Activated T-helper 2 cell treated with anti-CD3 and anti-CD28 coated beads, Interferon-gamma antibody, Interleukin-2, Interleukin-4, amounts not matched to agents 10 μg/mL and 5 μg/mL and 100 μg/mL, durations not matched to agents 14 hours and 24 hours and 36 hours (primary cell): ENCODE results near the gene ABR. TPM values are rescaled to one million over a fixed set of nuclear protein-coding genes. Genes with fewer than 3 reads are reported as not detected.

Source experiments
- DNase-seq: peaks from one replicate; pipeline ENCODE4 v3.0.0; 2021; ENCODE audit warnings: low spot score
- H3K27ac Mint-ChIP-seq: one replicate; pipeline ENCODE4 v1.8.0; 2021; ENCODE audit warnings: mixed read lengths
- H3K27me3 Mint-ChIP-seq: one replicate; pipeline ENCODE4 v1.8.0; 2021; ENCODE audit warnings: low read depth, mixed read lengths
- H3K36me3 Mint-ChIP-seq: one replicate; pipeline ENCODE4 v1.8.0; 2021; ENCODE audit warnings: low read depth, mixed read lengths
- H3K4me1 Mint-ChIP-seq: one replicate; pipeline ENCODE4 v1.8.0; 2021; ENCODE audit warnings: low read depth, mixed read lengths
- H3K4me3 Mint-ChIP-seq: one replicate; pipeline ENCODE4 v1.8.0; 2021; ENCODE audit warnings: low read depth, mild to moderate bottlenecking, moderate library complexity, mixed read lengths
- H3K9me3 Mint-ChIP-seq: one replicate; pipeline ENCODE4 v1.8.0; 2021; ENCODE audit warnings: mixed read lengths
- intact Hi-C: fragments of 100-400 bp; cut with micrococcal nuclease; formaldehyde crosslinking; loops from one replicate; pipeline ENCODE4 v1.15.1; 2023
- total RNA-seq: library from RNA; stranded (reverse); gene quantifications from 2 replicates; pipeline ENCODE4 v1.2.3, GENCODE V29; 2022

Gene ABR
- total RNA-seq, 1 donor from 2014 or later: 69.3 TPM

DNA sequence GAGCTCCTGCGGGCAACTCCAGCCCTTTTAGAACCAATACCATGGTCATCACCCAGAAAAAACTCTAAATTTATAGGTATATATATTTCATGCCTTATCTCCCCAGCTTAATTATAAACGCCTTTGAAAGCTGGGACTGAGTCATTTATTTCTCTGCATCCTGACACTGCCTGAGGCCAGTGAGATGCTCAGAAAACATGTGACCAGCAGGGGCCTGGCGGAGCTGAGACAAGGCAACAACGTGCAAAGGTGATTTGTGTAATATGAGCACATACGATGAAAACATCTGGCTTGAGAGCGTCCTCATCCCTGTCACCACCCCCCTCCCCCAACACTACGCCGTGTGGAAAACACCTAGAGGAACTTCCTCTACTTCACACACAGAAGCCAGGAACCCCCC is 222.9 kb downstream of the ABR start:
- DNase-seq: no peak
- no peak overlapping the region for H3K4me3 Mint-ChIP-seq
- H3K9me3 Mint-ChIP-seq: no peaks in the 10 kb centered on the region
- no peaks in the 10 kb centered on the region for H3K27me3 Mint-ChIP-seq
- intact Hi-C loops: no loop called here
- H3K27ac Mint-ChIP-seq: no peak overlapping the region
- H3K36me3 Mint-ChIP-seq: no peaks in the 10 kb centered on the region
- H3K4me1 Mint-ChIP-seq: no peaks in the 10 kb centered on the region

DNA sequence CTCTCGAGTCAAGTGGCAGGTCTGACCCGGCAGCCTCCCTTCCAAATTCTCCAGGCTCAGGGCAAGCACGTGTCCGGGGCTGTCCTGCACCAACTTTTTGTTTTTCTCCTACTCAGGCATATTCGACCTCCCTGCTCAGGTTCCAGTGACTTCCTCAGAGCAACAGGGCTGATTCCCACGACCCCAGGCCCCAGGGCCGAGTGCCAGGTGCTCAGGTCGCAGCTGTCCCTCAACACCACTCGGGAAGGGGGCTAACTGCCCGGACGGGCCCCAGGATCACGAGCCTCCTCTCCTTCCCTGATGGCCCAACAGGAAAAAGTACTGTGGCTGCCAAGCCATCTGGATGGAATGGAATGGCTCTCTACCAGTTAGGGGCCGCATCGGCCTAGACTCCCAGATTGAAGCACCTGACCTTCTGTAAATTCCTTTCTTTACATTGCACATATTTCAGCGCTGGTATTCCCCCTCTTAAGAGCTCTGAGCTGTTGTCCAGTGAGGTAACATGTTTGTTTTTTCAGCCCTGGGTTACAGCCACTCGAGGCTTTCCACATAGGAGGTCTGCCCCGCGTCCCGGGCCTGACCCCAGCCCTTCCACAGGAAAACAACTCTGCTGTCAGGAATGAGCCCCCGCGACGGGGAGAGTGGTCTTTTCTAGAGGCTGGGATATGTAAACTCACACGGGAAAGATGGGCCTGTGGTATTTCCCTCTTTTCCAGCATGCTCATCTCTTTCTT is 225.2 kb downstream of the ABR start:
- intact Hi-C loops: no loop called here
- Mint-ChIP-seq H3K27ac (no peak overlapping the region), H3K4me3 (no peak overlapping the region), H3K9me3 (no peaks in the 10 kb centered on the region), H3K36me3 (no peaks in the 10 kb centered on the region), H3K4me1 (no peaks in the 10 kb centered on the region), H3K27me3 (peaks cover 5% of the 10 kb centered on the region)
- DNase-seq: no peak

DNA sequence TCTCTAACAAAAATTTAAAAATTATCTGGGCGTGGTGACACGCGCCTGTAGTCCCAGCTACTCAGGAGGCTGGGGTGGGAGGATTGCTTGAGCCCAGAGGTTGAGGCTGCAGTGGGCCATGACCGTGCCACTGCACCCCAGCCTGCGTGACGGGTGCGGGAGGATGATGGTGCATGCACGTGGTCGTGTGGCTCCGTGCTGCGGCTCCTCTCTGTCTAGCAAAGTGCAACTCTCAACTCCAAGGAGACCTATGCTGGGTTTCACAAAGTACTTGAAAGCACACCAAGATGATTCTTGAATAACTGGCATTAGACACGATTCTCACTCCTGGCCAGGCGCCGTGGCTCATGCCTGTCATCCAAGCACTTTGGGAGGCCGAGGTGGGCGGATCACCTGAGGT is 226.0 kb downstream of the ABR start:
- no peak for DNase-seq
- H3K4me1 Mint-ChIP-seq: no peaks in the 10 kb centered on the region
- H3K27ac Mint-ChIP-seq: no peak overlapping the region
- intact Hi-C loops: no loop called here
- H3K27me3 Mint-ChIP-seq: peaks cover 5% of the 10 kb centered on the region
- no peaks in the 10 kb centered on the region for H3K36me3 Mint-ChIP-seq
- no peak overlapping the region for H3K4me3 Mint-ChIP-seq
- H3K9me3 Mint-ChIP-seq: no peaks in the 10 kb centered on the region

Other genes starting within 250 kb of the ABR start
- 0.43 and 0.48 TPM in 2 replicates for gene NXN, start 200.2 kb downstream of the ABR start, total RNA-seq
- 13.6 and 15.0 TPM in 2 replicates for gene TIMM22, start 182.9 kb downstream of the ABR start, total RNA-seq
- not detected in 2 replicates for gene BHLHA9, start 90.5 kb upstream of the ABR start, total RNA-seq
- gene TRARG1, start 99.7 kb upstream of the ABR start, total RNA-seq: 0.05 TPM in 1 of 2 replicates, not detected in the other
- gene YWHAE, start 220.2 kb upstream of the ABR start, total RNA-seq: 499 and 501 TPM in 2 replicates